HL-60 (cell line): Measurements from ENCODE around the gene STRIT1.

Experiments
- CTCF ChIP-seq: IDR thresholded peaks from one replicate; pipeline ENCODE4 v1.5.1; 2011; ENCODE audit warnings: low read length, control low read depth, inconsistent platforms; ENCODE audit not compliant: insufficient read depth
- GABPA ChIP-seq: IDR thresholded peaks from 2 replicates; pipeline ENCODE4 v1.6.1; 2012; ENCODE audit warnings: low read depth
- POLR2AphosphoS5 ChIP-seq: IDR thresholded peaks from 2 replicates; pipeline ENCODE4 v1.6.1; 2012; ENCODE audit warnings: low read depth
- REST ChIP-seq: IDR thresholded peaks from 2 replicates; pipeline ENCODE4 v1.6.1; 2012; ENCODE audit warnings: low read depth; ENCODE audit not compliant: insufficient replicate concordance
- SPI1 ChIP-seq: IDR thresholded peaks from 2 replicates; pipeline ENCODE4 v1.6.1; 2012; ENCODE audit warnings: low read depth, mild to moderate bottlenecking, borderline replicate concordance

- TF ChIP-seq CTCF (no peak), SPI1 (no peak), POLR2AphosphoS5 (no peak), GABPA (no peak), REST (no peak)
Measured at GRCh38 chr3:155332716-155333115, 39.2 kb upstream of the STRIT1 start.
